ENCODE data around the gene MIA3.
"Not testable (repeated sequence)": the region's sequence is repeated elsewhere in the genome, so short reads cannot be mapped to it uniquely, and the experiment has no call there.

Gene MIA3, protein sequence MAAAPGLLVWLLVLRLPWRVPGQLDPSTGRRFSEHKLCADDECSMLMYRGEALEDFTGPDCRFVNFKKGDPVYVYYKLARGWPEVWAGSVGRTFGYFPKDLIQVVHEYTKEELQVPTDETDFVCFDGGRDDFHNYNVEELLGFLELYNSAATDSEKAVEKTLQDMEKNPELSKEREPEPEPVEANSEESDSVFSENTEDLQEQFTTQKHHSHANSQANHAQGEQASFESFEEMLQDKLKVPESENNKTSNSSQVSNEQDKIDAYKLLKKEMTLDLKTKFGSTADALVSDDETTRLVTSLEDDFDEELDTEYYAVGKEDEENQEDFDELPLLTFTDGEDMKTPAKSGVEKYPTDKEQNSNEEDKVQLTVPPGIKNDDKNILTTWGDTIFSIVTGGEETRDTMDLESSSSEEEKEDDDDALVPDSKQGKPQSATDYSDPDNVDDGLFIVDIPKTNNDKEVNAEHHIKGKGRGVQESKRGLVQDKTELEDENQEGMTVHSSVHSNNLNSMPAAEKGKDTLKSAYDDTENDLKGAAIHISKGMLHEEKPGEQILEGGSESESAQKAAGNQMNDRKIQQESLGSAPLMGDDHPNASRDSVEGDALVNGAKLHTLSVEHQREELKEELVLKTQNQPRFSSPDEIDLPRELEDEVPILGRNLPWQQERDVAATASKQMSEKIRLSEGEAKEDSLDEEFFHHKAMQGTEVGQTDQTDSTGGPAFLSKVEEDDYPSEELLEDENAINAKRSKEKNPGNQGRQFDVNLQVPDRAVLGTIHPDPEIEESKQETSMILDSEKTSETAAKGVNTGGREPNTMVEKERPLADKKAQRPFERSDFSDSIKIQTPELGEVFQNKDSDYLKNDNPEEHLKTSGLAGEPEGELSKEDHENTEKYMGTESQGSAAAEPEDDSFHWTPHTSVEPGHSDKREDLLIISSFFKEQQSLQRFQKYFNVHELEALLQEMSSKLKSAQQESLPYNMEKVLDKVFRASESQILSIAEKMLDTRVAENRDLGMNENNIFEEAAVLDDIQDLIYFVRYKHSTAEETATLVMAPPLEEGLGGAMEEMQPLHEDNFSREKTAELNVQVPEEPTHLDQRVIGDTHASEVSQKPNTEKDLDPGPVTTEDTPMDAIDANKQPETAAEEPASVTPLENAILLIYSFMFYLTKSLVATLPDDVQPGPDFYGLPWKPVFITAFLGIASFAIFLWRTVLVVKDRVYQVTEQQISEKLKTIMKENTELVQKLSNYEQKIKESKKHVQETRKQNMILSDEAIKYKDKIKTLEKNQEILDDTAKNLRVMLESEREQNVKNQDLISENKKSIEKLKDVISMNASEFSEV (N-terminal part only)

DNA sequence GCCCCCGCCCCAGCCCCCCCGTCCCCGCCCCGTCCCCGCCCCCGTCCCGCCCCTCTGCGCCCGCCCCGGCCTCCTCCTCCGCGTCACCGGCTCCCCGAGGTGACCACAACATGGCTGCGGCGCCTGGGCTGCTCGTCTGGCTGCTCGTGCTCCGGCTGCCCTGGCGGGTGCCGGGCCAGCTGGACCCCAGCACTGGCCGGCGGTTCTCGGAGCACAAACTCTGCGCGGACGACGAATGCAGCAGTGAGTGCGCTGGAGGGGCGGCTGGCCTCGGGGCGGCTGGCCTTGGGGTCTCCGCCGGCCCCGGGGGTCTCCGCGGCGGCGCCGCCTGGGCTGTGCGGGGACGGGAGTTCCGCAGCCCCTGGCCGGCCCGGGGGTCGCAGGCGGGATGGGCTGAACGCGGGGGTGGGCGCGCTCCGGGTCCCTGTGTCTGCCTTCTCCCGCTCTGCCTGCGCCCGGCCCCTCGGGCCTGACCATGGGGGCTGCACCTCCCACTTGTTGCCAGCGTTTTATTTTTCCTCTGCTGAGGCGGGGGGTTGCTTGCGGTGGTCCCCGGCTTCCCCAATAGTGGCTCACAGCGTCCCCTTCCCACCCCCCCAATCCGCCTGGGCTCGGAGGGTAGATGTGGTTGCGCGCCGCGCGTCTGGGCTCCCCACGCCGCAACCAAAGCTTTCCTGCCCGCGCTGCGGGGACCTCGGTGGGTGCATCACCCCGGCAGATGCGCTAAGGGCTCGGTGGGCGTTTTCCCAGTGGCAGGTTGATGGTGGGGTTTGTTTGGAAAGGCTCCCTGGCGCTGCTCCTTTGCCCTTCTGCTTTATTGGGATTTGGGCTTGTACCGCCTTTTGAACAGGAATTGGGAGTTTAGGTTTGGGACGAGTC, at the start of gene MIA3:
Gene MIA3, plus strand, starts transcription at position 97 of the 879 bp plus-strand sequence. Its CDS starts 14 bp downstream, at position 111.
- peak; percentile 51 to 55 for DNase-seq

DNA sequence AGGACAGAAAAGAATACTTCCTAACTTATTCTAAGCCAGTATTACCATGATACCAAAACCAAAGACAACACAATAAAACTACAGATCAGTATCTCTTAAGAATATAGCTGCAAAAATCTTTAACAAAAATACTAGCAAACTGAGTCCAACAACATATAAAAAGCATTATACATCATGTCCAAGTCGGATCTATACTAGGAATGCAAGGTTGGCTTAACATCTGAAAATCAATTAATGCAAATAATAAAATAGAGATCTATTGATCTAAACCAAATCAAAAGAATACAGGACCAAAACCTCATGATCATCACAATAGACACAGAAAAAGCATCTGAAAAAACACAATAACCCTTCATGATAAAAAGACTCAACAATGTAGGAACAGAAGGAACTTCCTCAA, 47.1 kb upstream of the MIA3 start:
- DNase-seq: no peak

DNA sequence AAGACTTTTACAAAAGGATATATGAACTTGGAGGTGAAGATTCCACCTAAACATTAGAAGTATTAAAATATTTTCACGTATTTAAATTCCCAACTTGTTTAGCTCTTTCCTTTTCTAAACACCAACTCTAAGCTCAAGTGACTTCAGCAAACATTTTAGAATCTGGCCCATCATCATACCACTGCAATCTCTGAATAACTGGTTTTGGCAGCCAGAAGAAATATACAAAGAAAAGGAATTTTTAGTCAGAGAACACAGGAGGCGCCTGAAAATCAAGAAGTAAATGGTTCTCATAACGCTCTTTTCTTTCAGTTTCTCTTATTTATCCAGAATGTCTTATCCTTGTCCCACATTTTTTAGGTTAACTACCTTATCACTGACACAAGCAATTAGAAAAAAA, 38.6 kb upstream of the MIA3 start:
- DNase-seq: no peak

DNA sequence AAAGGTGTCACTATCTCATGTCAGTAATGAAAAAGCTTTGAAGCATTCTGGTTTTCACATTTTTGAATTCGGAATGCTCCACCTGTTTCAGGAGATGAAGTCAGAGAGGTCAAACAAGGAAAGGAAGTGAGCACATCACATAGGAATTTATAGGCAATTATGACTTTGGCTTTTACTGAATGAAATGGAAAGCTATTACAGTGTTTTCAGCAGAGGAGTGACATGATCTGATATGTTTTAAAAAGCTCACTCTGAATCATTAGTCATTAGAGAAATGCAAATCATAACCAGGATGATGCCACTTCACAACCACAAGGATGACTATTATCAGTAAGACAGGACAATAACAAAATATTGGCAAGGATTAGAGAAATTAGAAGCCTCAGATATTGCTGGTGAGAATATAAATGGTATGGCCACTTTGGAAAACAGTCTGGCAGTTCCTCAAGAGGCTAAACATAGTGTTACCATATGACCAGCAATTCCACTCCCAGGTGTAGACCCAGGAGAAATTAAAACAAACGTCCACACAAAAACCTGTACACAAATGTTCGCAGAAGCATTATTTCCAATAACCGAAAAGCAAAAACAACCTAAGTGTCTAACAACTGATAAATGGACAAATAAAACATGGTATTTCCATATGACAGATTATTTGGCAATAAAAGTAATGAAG, 35.7 kb upstream of the MIA3 start:
- no peak for DNase-seq

DNA sequence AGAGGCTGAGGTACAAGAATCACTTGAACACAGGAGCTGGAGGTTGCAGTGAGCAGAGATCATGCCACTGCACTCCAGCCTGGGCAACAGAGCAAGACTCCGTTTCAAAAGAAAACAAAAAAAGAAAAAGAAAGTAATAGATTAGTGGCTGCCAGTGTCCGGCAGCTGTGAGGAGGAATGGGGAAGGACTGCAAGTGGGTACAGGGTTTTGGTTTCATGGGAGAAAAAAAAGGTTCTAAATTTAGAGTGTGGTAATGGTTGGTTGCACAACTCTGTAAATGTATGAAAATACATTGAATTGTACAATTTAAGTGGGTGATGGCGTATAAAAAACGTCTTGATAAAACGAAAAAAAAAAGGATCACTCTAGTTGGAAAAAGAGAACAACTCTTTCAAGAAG, 34.8 kb upstream of the MIA3 start:
- DNase-seq: peak in 1 of 2 donors; percentile 15

DNA sequence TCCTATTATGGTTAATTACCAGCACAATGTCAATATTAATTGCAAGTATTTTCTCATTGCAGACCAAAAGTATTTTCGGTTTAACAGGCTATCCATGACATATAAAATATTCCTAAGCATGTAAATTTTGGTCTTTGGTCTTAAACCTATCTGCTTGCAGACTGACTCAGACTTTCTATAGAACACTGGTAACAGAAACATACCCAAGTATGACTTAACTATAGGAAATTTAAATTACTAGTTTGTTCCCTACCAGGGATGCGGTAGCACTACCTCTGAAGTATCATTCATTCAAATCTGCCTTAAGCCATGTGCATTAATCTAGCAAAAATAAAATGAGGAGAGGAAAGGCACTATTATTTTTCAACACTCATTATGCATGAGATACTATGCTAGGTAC, 31.1 kb upstream of the MIA3 start:
- no peak for DNase-seq

DNA sequence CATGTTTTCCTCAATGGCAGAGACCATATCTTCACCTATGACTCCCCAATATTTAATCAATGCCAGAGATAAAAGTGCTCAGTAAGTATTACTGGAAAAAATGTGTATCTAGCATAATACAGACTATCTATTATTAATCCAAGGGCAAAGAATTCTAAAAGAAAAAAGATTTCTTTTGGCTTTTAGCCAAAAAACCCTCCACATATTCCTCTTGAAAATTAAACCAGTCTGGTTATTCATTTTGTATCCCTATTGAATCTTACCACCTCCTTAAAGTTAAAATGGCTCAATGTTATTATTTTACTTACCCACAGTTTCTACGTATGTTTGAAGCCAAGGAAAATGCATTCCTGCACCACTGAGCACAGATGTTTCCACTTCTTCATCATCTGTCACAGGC, 29.8 kb upstream of the MIA3 start:
- no peak for DNase-seq

DNA sequence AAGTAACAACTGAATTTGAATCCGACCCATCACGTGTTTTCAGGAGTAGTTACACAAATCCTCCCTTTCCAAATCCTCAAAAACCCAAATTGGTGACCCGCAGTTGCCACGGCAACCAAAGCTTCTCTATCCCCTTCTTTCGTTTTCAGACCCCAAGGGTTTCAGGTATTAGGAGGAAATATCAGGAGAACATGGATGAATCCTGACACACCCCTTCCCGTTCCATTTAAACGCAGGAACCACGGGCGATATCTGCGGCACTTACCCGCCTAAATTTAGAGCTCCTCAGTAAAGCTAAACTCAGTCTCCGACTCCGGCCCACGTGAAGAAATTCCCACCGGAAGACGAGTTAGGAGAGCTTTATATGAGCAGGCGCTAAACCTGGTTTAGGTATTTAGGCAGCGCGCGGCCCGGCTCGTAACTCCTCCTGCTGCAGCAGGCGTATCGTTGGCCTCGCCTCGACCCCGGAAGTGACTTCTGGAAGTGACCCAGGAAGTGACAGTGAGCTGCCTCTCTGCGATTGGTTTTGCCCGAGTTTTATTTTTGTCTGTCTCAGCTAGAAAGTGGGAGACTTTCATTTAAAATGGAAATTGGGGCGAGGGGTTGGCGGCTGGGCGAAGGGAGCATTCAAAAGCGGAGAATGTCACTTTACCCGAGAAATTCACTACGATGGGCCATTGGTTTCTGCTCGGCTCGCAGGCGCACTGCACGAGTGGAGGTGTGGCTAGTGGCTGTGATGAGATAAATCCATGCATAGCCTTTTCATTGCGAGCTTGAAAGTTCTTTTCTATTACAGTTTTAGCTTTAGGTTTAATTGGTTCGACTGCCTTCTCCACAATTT, 28.2 kb upstream of the MIA3 start, which contains the start of gene TAF1A:
Gene TAF1A, minus strand, starts transcription at position 472 of the 841 bp plus-strand sequence.
- peak; percentile 85 to 86 for DNase-seq

DNA sequence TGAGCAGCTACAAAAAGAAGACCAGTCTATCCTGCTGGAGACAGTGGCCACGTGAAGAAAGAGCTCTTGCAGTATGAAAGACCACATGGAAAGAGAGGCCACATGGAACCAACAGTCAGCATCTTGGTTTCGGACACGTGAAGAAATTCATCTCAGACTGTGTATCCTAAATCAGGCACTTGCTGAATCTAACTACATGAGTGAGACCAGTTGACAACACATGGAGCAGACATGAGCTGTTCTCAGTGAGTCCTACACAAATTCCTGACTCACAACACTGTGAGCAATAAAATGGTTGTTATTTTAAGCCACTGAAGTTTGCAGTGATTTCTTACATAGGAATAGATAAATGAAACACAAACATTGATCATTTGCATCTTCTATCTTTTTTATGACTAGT, 25.7 kb upstream of the MIA3 start:
- DNase-seq: no peak

DNA sequence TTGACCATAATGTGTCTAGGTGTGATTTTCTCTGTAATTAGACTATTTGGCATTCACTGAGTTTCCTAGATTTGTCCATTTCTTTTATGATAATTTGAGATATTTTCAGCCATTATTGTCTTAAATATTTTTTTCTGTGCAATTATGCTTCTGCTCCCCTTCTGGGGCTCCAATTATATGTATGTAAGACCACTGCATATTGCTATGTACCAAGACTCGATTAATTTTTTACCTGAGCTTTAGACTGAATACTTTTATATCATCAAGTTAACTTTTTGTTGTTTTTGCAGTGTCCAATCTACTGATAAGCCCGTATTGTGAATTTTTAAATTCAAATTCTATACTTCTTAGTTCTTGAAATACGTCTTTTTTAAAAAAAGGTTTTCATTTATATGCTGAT, 23.1 kb upstream of the MIA3 start:
- no peak for DNase-seq

DNA sequence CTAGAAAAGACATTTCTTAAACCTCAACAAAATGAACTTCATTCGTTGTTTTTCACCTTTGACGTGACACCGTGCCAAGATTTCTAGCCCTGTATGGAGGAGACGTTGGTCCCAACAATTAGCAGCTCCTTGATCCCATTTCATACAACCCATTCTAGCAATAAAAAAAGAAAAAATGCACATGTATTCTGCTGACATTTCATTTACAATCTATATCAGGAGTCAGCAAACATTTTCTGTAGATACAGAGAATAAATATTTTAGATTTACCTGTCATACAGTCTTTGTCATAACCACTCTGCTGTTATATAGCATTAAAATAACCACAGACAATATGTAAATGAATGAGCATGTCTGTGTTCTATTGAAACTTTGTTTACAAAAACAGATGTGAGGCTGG, 21.2 kb upstream of the MIA3 start:
- DNase-seq: no peak

DNA sequence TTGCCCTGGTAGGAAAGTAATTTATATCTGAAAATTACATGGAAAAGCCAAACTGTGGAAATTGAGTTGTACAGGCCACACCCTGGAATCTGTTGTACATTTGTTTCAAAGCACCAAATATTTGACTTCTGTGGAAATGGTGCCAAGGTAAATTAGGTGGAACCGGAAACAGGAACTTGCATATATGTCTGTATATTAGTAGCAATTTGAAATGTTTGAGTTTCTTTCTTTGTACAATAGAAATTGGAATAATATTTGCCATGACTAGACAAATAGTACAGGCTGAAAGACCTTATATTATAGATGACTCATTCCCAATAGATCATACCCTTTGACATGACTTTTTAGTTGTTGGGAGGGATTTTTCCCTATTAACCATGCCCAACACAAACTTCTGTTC, 17.6 kb upstream of the MIA3 start:
- DNase-seq: no peak

DNA sequence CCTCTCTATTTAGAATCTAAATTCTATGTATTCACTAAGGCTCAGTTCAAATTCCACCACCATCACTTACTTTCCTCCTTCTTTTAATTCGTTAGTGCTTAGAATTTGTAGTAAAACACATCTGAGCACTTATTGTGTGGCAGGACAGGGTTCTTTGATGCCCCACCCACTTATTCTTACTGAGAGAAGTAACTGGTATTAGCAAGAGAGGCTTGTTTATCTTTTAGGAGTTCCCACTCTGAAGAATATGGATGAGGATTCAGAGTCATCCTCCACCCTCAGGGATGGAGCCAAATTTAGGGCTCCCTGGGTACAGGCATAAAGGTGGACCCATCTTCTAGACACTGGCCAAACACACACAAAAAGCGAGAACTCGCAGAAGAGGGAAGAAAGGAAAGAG, 16.6 kb upstream of the MIA3 start:
- no peak for DNase-seq

DNA sequence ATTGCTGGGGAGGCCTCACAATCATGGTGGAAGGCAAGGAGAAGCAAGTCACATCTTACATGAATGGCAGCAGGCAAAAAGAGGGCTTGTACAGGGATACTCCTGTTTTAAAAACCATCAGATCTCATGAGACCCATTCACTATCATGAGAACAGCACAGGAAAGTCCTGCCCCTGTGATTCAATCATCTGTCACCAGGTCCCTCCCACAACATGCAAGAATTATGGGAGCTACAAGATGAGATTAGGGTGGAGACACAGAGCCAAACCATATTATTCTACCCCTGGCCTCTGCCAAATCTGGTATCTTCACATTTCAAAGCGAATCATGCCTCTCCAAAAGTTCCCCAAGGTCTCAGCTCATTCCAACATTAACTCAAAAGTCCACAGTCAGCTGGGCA, 11.1 kb upstream of the MIA3 start:
- no peak for DNase-seq

DNA sequence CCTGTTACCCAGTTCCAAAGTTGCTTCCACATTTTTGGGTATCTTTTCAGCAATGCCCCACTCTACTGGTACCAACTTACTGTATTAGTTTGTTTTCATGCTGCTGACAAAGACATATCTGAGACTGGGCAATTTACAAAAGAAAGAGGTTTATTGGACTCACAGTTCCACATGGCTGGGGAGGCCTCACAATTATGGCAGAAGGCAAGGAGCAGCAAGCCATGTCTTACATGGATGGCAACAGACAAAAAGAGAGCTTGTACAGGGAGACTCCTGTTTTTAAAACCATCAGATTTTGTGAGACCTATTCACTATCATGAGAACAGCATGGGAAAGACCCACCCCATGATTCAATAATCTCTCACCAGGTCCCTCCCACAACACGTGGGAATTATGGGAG, 8.8 kb upstream of the MIA3 start:
- DNase-seq: not testable (repeated sequence)

DNA sequence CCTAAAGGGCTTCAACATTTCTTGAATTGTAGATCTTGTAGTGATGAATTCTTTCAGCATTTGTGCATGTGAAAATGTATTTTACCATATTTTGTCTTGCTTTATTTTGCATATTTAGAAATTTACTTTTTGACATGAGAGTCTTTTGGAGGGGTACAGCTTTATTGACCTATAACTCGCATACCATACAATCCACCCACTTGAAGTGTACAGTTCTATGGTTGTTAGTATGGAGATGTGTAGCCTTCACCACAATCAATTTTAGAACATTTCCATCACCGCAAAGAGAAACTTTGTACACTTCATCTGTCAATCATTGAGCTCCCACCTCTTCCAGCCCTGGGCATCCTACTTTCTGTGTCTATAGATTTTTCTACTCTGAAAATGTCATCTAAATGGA, 7.2 kb upstream of the MIA3 start:
- no peak for DNase-seq

DNA sequence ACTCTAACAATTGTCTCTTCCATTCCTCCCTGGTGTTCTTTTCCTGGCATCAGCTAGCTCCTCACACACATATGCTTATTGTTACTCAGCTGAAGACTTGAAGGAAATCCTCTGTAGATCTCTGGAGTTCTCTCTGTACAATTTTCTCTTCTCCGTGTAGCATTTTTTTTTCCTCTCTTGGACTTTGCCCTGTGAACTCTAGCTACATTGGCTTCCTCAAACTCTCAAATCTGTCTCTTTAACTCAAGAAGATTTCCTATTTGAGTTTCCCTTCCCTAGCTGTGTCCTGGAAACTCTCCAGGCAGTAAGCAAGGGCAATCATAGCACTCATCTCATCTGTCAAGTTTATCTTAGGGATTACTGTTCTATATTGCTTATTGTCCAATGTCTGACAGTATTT, 4.3 kb upstream of the MIA3 start:
- no peak for DNase-seq

DNA sequence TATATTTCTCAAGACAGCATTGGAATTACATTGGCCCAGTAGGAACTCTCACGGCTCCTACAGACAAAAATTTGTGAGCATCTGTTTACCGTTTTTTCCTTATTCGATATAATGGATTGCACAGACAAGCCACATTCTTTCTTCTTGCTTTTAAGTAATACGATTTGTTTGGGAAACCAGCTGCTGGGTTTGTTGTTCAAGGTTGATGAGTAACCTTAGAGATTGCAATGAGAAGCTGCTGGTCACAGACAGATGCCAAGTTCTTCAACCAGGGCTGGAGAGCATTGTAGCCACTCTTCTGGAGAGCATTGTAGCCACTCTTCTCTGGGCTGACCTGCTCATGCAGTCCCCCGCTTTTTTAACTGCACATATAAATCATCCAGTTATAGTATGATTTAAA, 1.4 kb upstream of the MIA3 start:
- DNase-seq: no peak

DNA sequence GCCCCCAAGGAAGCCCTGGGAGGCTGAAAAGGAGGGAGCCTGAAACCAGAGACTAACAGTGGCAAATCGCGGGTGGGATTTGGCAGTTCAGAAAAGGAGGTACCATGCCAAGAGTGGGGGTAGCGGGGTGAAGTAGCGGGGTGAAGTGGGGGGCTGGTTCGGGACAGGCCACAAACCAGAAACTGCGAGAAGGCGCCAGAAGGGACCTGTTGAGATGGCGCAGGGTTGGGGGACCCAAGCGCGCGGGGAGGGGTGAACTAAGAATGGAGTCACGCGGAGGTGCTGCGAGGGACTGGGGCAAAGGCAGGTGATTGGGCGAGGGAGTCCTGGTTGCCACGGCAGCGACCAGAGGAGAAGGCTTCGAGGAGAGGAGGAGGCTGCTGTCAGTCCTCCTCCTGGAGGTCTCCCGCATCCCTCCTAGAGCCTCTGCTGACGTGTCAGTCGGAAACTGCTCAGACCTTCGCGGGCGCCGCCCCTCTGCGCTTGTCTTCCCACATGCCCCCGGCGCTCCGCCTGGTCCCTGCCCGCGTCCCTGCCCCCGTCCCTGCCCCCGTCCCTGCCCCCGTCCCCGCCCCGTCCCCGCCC, 438 bp upstream of the MIA3 start:
- DNase-seq: peak; percentile 95 to 97
